Measurements from ENCODE around the gene PBX3.

DNA sequence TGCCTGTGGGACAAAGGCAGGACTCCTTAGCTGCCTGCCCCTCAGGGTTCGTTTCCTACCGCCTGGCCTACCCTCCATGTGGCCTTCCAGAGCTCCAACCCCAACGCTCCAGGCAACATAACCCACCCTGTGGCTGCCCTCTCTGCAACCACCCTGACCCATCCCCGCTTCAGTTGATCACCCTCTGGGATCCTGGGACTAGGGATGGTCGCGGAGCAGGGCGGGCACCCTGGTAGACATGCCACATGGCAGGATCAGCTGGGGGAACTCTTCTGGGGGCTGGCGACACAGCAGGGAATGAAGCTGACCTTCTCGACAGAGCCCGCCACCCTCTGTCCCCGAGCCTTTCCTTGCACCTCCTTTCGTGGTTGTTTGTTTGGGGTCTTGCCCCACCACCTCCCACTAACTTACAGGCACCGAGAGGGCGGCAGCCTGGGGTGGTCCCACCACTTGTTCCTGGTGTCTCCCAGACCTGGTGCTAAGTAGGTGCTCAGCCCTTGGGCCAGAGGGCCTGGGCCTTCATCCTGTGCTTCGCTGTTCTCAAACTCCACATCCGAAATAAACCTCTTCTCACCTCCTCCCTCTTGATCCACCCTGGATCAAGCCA lies 243.1 kb downstream of the PBX3 start:
- TF ChIP-seq, protein P1, sequence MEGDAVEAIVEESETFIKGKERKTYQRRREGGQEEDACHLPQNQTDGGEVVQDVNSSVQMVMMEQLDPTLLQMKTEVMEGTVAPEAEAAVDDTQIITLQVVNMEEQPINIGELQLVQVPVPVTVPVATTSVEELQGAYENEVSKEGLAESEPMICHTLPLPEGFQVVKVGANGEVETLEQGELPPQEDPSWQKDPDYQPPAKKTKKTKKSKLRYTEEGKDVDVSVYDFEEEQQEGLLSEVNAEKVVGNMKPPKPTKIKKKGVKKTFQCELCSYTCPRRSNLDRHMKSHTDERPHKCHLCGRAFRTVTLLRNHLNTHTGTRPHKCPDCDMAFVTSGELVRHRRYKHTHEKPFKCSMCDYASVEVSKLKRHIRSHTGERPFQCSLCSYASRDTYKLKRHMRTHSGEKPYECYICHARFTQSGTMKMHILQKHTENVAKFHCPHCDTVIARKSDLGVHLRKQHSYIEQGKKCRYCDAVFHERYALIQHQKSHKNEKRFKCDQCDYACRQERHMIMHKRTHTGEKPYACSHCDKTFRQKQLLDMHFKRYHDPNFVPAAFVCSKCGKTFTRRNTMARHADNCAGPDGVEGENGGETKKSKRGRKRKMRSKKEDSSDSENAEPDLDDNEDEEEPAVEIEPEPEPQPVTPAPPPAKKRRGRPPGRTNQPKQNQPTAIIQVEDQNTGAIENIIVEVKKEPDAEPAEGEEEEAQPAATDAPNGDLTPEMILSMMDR (IDR thresholded peaks at IDR 0.05): no peak
- no peak for TF ChIP-seq POLR2A (IDR thresholded peaks at IDR 0.05)
- no peak for TF ChIP-seq EP300 (IDR thresholded peaks at IDR 0.05)
